ENCODE measurements around the gene EFHD1.
"Not testable (repeated sequence)": the region's sequence is repeated elsewhere in the genome, so short reads cannot be mapped to it uniquely, and the experiment has no call there.

EFHD1 gene

GRCh38 chr2:232707076-232707475 lies 73.7 kb downstream of the EFHD1 start:
- H3K36me3 ChIP-seq (ENCODE audit: insufficient read depth, low read length): peaks cover 4% of the 10 kb centered on the region; the same call in 1 of the 2 replicates
- no peak overlapping the region for H3K9ac ChIP-seq (ENCODE audit: low read depth, low read length)
- H3K4me1 ChIP-seq (ENCODE audit: insufficient read depth, low read length): no peaks in the 10 kb centered on the region
- H3K9me3 ChIP-seq (ENCODE audit: control insufficient read depth, insufficient read depth, low read length): no peaks in the 10 kb centered on the region

- H3K9me3 ChIP-seq (ENCODE audit: control insufficient read depth, insufficient read depth, low read length): no peaks in the 10 kb centered on the region
- no peaks in the 10 kb centered on the region for H3K4me1 ChIP-seq (ENCODE audit: insufficient read depth, low read length)
- H3K9ac ChIP-seq (ENCODE audit: low read depth, low read length): no peak overlapping the region
- no peaks in the 10 kb centered on the region for H3K36me3 ChIP-seq (ENCODE audit: insufficient read depth, low read length)
Measured at GRCh38 chr2:232713505-232713904, 80.1 kb downstream of the EFHD1 start.

GRCh38 chr2:232714969-232715368 lies 81.6 kb downstream of the EFHD1 start:
- no peaks in the 10 kb centered on the region for H3K9me3 ChIP-seq (ENCODE audit: control insufficient read depth, insufficient read depth, low read length)
- no peaks in the 10 kb centered on the region for H3K4me1 ChIP-seq (ENCODE audit: insufficient read depth, low read length)
- H3K36me3 ChIP-seq (ENCODE audit: insufficient read depth, low read length): no peaks in the 10 kb centered on the region
- no peak overlapping the region for H3K9ac ChIP-seq (ENCODE audit: low read depth, low read length)

- not testable (repeated sequence) for H3K9me3 ChIP-seq (ENCODE audit: control insufficient read depth, insufficient read depth, low read length); H3K36me3 ChIP-seq (ENCODE audit: insufficient read depth, low read length); H3K9ac ChIP-seq (ENCODE audit: low read depth, low read length); H3K4me1 ChIP-seq (ENCODE audit: insufficient read depth, low read length)
Measured at GRCh38 chr2:232720056-232720455, 86.7 kb downstream of the EFHD1 start.

GRCh38 chr2:232721261-232721660 lies 87.9 kb downstream of the EFHD1 start:
- no peak overlapping the region for H3K9ac ChIP-seq (ENCODE audit: low read depth, low read length)
- no peaks in the 10 kb centered on the region for H3K36me3 ChIP-seq (ENCODE audit: insufficient read depth, low read length)
- H3K4me1 ChIP-seq (ENCODE audit: insufficient read depth, low read length): no peaks in the 10 kb centered on the region
- no peaks in the 10 kb centered on the region for H3K9me3 ChIP-seq (ENCODE audit: control insufficient read depth, insufficient read depth, low read length)

- H3K36me3 ChIP-seq (ENCODE audit: insufficient read depth, low read length): no peaks in the 10 kb centered on the region
- H3K4me1 ChIP-seq (ENCODE audit: insufficient read depth, low read length): no peaks in the 10 kb centered on the region
- no peaks in the 10 kb centered on the region for H3K9me3 ChIP-seq (ENCODE audit: control insufficient read depth, insufficient read depth, low read length)
- H3K9ac ChIP-seq (ENCODE audit: low read depth, low read length): no peak overlapping the region
Measured at GRCh38 chr2:232721882-232722281, 88.5 kb downstream of the EFHD1 start.

- Histone ChIP-seq H3K9ac (ENCODE audit: low read depth, low read length) (no peak overlapping the region), H3K9me3 (ENCODE audit: control insufficient read depth, insufficient read depth, low read length) (no peaks in the 10 kb centered on the region), H3K4me1 (ENCODE audit: insufficient read depth, low read length) (no peaks in the 10 kb centered on the region), H3K36me3 (ENCODE audit: insufficient read depth, low read length) (0 out of 2 replicates have a peak, but pooled peaks cover under 1% of the 10 kb centered on the region)
Measured at GRCh38 chr2:232723027-232723426, 89.6 kb downstream of the EFHD1 start.

GRCh38 chr2:232728785-232729184 lies 95.4 kb downstream of the EFHD1 start:
- Histone ChIP-seq H3K9ac (ENCODE audit: low read depth, low read length) (no peak overlapping the region), H3K9me3 (ENCODE audit: control insufficient read depth, insufficient read depth, low read length) (no peaks in the 10 kb centered on the region), H3K4me1 (ENCODE audit: insufficient read depth, low read length) (no peaks in the 10 kb centered on the region), H3K36me3 (ENCODE audit: insufficient read depth, low read length) (peaks cover 4% of the 10 kb centered on the region; the same call in 1 of the 2 replicates)

- Histone ChIP-seq H3K36me3 (ENCODE audit: insufficient read depth, low read length) (peaks cover 4% of the 10 kb centered on the region; the same call in 1 of the 2 replicates), H3K4me1 (ENCODE audit: insufficient read depth, low read length) (no peaks in the 10 kb centered on the region)
Measured at GRCh38 chr2:232731470-232731869, 98.1 kb downstream of the EFHD1 start.

More at GRCh38 chr2:232731470-232731869, 98.1 kb downstream of the EFHD1 start:
- Histone ChIP-seq H3K9ac (ENCODE audit: low read depth, low read length) (no peak overlapping the region), H3K9me3 (ENCODE audit: control insufficient read depth, insufficient read depth, low read length) (no peaks in the 10 kb centered on the region)
